RWPE2 (cell line): ENCODE data around the gene ASB10.

Experiments
- ATAC-seq: fragments of 200-7000 bp; cut with Tn5 transposase; 3 replicates; pipeline ENCODE4 v1.9.1; 2021; ENCODE audit warnings: low read depth
- DNase-seq: peaks from one replicate; pipeline ENCODE4 v3.0.0-alpha.2; 2020; ENCODE audit warnings: low spot score
- H3K27ac ChIP-seq: fragments of 450-650 bp; 2 replicates; pipeline ENCODE4 v1.5.1; 2017; ENCODE audit warnings: mild to moderate bottlenecking; ENCODE audit not compliant: poor library complexity, severe bottlenecking
- H3K27me3 ChIP-seq: fragments of 250-450 bp; sonication (Bioruptor Pico); 2 replicates; pipeline ENCODE4 v1.5.1; 2021; ENCODE audit warnings: mild to moderate bottlenecking, moderate library complexity; ENCODE audit not compliant: insufficient read depth, poor library complexity, severe bottlenecking
- H3K36me3 ChIP-seq: fragments of 250-450 bp; sonication (Bioruptor Pico); 2 replicates; pipeline ENCODE4 v1.5.1; 2020; ENCODE audit warnings: low read depth, mild to moderate bottlenecking, moderate library complexity
- H3K4me1 ChIP-seq: fragments of 250-450 bp; sonication (Bioruptor Pico); 2 replicates; pipeline ENCODE4 v1.5.1; 2021; ENCODE audit warnings: mild to moderate bottlenecking, moderate library complexity; ENCODE audit not compliant: insufficient read depth, poor library complexity, severe bottlenecking
- H3K4me3 ChIP-seq: fragments of 250-450 bp; sonication (Bioruptor Pico); 2 replicates; pipeline ENCODE4 v1.5.1; 2021; ENCODE audit warnings: mild to moderate bottlenecking, moderate library complexity; ENCODE audit not compliant: severe bottlenecking
- H3K9me3 ChIP-seq: fragments of 250-450 bp; sonication (Bioruptor Pico); 2 replicates; pipeline ENCODE4 v1.5.1; 2021; ENCODE audit warnings: mild to moderate bottlenecking, moderate library complexity; ENCODE audit not compliant: severe bottlenecking
- TF ChIP-seq, protein P1 (sequence below): fragments of 450-650 bp; IDR thresholded peaks from one replicate; pipeline ENCODE4 v1.5.1; 2017; ENCODE audit warnings: mild to moderate bottlenecking, moderate library complexity; ENCODE audit not compliant: poor library complexity, severe bottlenecking

Gene ASB10

DNA sequence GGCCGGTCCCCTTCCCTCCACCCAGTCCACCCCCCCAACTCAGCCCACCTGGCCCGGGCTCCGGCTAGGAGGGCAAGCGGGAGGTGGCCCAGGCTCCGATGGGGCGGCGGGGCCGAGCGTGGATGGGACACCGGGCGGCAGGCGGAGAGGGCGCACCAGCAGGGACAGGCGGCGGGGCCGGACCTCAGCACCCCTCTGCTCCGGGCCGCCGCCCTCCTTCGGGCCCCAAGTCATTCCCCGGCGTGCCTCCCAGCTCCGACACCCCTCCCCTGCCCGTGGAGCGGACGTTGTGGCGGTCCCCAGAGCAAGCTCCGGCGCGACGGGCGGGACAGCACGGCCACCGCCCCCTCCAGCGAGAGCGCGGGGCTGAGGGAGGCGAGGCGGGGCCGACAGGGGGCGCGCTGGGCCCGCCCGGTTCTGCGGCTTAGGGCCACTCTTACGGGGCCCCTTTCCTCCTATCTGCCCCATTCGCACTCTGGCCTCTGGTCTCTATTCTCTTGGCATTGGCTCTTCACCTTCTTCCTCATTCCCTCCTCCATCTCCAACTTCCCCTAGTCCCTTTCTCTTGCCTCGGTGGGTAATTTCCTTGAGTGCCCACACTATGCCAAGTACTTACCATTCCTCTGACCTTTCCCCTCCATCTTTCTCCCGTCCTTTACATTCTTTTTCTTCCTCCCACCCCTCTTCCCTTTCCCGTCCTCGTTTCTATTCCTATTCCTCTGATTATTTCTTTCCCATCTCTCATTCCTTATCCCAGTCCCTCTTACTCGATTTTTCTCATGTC, 18.9 kb downstream of the ASB10 start:
- Histone ChIP-seq H3K4me3 (peak overlapping the region; percentile 37), H3K27me3 (peaks cover 71% of the 10 kb centered on the region), H3K27ac (no peak overlapping the region), H3K4me1 (no peaks in the 10 kb centered on the region), H3K36me3 (no peaks in the 10 kb centered on the region), H3K9me3 (no peaks in the 10 kb centered on the region)
- ATAC-seq (peak; percentile 54), DNase-seq (no peak)
- TF ChIP-seq, protein P1, sequence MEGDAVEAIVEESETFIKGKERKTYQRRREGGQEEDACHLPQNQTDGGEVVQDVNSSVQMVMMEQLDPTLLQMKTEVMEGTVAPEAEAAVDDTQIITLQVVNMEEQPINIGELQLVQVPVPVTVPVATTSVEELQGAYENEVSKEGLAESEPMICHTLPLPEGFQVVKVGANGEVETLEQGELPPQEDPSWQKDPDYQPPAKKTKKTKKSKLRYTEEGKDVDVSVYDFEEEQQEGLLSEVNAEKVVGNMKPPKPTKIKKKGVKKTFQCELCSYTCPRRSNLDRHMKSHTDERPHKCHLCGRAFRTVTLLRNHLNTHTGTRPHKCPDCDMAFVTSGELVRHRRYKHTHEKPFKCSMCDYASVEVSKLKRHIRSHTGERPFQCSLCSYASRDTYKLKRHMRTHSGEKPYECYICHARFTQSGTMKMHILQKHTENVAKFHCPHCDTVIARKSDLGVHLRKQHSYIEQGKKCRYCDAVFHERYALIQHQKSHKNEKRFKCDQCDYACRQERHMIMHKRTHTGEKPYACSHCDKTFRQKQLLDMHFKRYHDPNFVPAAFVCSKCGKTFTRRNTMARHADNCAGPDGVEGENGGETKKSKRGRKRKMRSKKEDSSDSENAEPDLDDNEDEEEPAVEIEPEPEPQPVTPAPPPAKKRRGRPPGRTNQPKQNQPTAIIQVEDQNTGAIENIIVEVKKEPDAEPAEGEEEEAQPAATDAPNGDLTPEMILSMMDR, result peak; percentile 72

DNA sequence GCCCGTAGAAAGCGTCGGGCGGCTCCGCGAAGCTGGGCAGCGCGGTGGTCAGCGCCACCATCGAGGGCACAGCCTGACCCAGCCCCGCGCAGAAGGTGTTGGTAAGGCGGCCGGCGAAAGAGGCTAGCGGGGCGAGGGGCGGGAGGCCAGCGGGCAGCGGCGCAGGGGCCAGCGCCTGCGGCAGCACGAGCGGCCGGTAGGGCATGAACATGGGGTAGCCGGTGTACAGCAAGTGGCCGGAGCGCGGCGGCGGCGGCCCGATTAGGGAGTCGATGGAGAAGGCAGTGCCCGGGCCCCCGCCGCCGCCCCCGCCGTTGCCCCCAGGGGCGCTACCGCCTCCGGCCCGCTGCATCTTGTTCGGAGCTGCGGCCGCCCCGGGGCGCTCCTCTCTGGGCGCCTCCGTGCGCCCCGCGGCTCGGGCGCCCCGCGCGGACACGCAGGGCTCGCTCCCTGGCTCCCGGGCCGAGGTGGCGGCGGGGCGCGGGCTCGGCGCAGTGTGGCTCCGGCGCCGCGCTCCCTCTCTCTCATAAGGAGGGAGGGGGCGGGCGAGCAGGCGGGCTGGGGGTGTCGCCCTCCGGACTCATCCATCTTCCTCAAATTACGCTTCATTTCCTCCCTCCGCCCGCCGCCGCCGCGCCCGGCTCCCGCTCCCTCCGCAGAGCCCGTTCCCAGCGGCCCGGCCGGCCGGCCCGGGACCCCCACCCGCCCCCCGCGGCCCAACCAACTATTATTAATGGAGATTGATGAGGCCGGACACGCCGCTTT, 19.7 kb downstream of the ASB10 start, which contains the start of gene GBX1:
TSS of gene GBX1 (minus strand) at position 498 of the 765 bp plus-strand sequence. CDS start at position 352, 146 bp downstream.
- no peaks in the 10 kb centered on the region for H3K36me3 ChIP-seq
- peak; percentile 56 for ATAC-seq
- H3K27ac ChIP-seq, result no peak within 1 kb of the TSS
- H3K4me1 ChIP-seq, result no peaks in the 10 kb centered on the region
- no peak for DNase-seq
- H3K4me3 ChIP-seq, result peak within 1 kb of the TSS; percentile 37
- TF ChIP-seq, protein P1, result no peak
- H3K27me3 ChIP-seq, result peaks cover 69% of the 10 kb centered on the region
- H3K9me3 ChIP-seq, result no peaks in the 10 kb centered on the region

DNA sequence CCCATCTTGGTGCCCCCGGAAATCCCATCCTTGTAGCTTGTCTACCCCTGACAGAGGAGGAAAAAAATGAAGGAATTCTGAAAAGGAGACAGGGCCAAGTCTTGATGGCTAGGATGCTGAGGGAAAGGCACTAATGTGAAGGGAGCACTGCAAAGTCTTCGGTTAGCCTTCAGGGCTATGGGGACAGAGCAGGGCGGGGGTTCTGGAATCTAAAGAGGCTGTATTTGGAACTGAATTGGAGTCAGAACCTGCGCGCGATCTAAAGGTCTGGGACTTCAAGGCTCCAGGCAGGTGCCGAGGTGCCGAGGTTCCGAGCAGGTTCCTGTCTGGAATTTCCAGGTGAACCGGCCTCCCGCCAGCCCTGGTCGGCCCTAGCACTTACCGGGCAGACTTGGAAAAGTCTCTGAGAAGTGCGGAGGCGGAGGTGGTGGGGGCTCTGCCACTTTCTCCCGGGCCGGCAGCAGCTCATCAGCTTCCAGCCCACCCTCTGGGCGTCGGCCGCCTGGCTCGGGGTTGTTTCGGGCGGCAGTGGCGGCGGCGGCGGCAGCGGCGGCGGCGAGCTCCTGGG, 20.3 kb downstream of the ASB10 start:
- Histone ChIP-seq H3K36me3 (no peaks in the 10 kb centered on the region), H3K4me3 (peak overlapping the region; percentile 37), H3K27me3 (peaks cover 69% of the 10 kb centered on the region), H3K9me3 (no peaks in the 10 kb centered on the region), H3K4me1 (no peaks in the 10 kb centered on the region), H3K27ac (no peak overlapping the region)
- ATAC-seq, result peak; percentile 22; the same call in 2 of the 3 replicates
- no peak for DNase-seq
- TF ChIP-seq, protein P1, result no peak

DNA sequence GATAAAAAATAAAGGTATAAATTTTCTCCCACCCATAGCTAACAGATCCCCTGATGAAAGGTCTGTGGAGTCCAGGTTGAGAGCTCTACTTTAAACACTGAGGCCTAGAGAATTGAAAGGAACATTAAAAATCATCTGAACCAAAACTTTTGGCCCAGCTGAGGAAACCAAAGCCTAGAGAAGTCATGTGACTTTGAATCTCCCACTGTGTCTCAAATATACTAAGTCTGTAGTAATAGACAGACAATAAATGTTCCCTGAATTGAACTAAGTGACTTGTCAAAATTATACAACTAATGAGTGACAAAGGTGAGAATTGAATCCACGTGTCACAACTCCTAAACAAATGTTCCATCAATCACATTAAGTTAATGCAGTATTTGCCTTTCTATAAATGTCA, 25.3 kb downstream of the ASB10 start:
- no peak overlapping the region for H3K4me3 ChIP-seq
- no peak overlapping the region for H3K27ac ChIP-seq
- H3K4me1 ChIP-seq, result peaks cover 4% of the 10 kb centered on the region
- H3K27me3 ChIP-seq, result peaks cover 37% of the 10 kb centered on the region
- H3K9me3 ChIP-seq, result no peaks in the 10 kb centered on the region
- ATAC-seq (no peak), DNase-seq (no peak)
- no peaks in the 10 kb centered on the region for H3K36me3 ChIP-seq
- TF ChIP-seq, protein P1, result no peak
